ENCODE measurements around the gene KCNMB2. TPM values are rescaled to one million over a fixed set of nuclear protein-coding genes. Genes with fewer than 3 reads are reported as not detected.

KCNMB2 gene
- total RNA-seq, 1 donor: 1.1 TPM

- Histone ChIP-seq H3K4me1 (ENCODE audit: insufficient read depth, low read length) (no peaks in the 10 kb centered on the region), H3K4me3 (ENCODE audit: insufficient read depth, low read length) (no peak overlapping the region), H3K27ac (ENCODE audit: low read depth, low read length) (no peak overlapping the region), H4K20me1 (ENCODE audit: insufficient read depth, low read length) (no peaks in the 10 kb centered on the region), H3K36me3 (ENCODE audit: insufficient read depth, low read length) (no peaks in the 10 kb centered on the region), H3K9me3 (ENCODE audit: low read depth, low read length) (no peaks in the 10 kb centered on the region), H2AFZ (ENCODE audit: low read length) (no peak overlapping the region), H3K4me2 (ENCODE audit: insufficient read depth, low read length) (no peak overlapping the region), H3K79me2 (ENCODE audit: insufficient read depth, low read length) (no peaks in the 10 kb centered on the region), H3K27me3 (ENCODE audit: insufficient read depth, low read length) (no peaks in the 10 kb centered on the region)
- DNase-seq (ENCODE audit: insufficient read length, low spot score, missing footprints): no peak
- TF ChIP-seq, protein P1, sequence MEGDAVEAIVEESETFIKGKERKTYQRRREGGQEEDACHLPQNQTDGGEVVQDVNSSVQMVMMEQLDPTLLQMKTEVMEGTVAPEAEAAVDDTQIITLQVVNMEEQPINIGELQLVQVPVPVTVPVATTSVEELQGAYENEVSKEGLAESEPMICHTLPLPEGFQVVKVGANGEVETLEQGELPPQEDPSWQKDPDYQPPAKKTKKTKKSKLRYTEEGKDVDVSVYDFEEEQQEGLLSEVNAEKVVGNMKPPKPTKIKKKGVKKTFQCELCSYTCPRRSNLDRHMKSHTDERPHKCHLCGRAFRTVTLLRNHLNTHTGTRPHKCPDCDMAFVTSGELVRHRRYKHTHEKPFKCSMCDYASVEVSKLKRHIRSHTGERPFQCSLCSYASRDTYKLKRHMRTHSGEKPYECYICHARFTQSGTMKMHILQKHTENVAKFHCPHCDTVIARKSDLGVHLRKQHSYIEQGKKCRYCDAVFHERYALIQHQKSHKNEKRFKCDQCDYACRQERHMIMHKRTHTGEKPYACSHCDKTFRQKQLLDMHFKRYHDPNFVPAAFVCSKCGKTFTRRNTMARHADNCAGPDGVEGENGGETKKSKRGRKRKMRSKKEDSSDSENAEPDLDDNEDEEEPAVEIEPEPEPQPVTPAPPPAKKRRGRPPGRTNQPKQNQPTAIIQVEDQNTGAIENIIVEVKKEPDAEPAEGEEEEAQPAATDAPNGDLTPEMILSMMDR (IDR thresholded peaks at IDR 0.05; ENCODE audit: extremely low read depth, low read depth, low read length): no peak
Measured at GRCh38 chr3:178835033-178835432, 298.8 kb downstream of the KCNMB2 start.

GRCh38 chr3:178837512-178837911 lies 301.3 kb downstream of the KCNMB2 start:
- TF ChIP-seq, protein P1 (IDR thresholded peaks at IDR 0.05; ENCODE audit: extremely low read depth, low read depth, low read length): no peak
- Histone ChIP-seq H3K4me3 (ENCODE audit: insufficient read depth, low read length) (no peak overlapping the region), H3K27me3 (ENCODE audit: insufficient read depth, low read length) (no peaks in the 10 kb centered on the region), H3K36me3 (ENCODE audit: insufficient read depth, low read length) (no peaks in the 10 kb centered on the region), H3K9me3 (ENCODE audit: low read depth, low read length) (no peaks in the 10 kb centered on the region), H2AFZ (ENCODE audit: low read length) (no peak overlapping the region), H3K4me1 (ENCODE audit: insufficient read depth, low read length) (peaks cover 6% of the 10 kb centered on the region), H3K4me2 (ENCODE audit: insufficient read depth, low read length) (no peak overlapping the region), H4K20me1 (ENCODE audit: insufficient read depth, low read length) (no peaks in the 10 kb centered on the region), H3K79me2 (ENCODE audit: insufficient read depth, low read length) (no peaks in the 10 kb centered on the region), H3K27ac (ENCODE audit: low read depth, low read length) (no peak overlapping the region)
- no peak for DNase-seq (ENCODE audit: insufficient read length, low spot score, missing footprints)

DNA sequence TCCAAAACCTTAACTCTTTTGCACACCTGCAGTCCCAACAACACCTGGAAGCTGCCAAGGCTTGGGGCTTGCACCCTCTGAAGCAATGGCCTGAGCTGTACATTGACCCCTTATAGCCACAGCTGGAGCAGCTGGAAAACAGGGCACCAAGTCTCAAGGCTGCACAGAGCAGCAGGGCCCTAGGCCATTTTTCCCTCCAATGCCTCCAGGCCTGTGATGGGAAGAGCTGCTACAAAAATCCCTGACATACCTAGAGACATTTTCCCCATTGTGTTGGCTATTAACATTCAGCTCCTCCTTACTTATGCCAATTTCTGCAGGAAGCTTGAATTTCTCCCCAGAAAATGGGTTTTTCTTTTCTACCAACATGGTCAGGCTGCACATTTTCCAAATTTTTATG lies 304.4 kb downstream of the KCNMB2 start:
- Histone ChIP-seq H3K27me3 (ENCODE audit: insufficient read depth, low read length) (no peaks in the 10 kb centered on the region), H3K4me3 (ENCODE audit: insufficient read depth, low read length) (no peak overlapping the region), H3K9me3 (ENCODE audit: low read depth, low read length) (no peaks in the 10 kb centered on the region), H3K27ac (ENCODE audit: low read depth, low read length) (no peak overlapping the region), H3K79me2 (ENCODE audit: insufficient read depth, low read length) (no peaks in the 10 kb centered on the region), H2AFZ (ENCODE audit: low read length) (no peak overlapping the region), H3K4me1 (ENCODE audit: insufficient read depth, low read length) (peaks cover 6% of the 10 kb centered on the region), H4K20me1 (ENCODE audit: insufficient read depth, low read length) (no peaks in the 10 kb centered on the region), H3K36me3 (ENCODE audit: insufficient read depth, low read length) (no peaks in the 10 kb centered on the region), H3K4me2 (ENCODE audit: insufficient read depth, low read length) (no peak overlapping the region)
- DNase-seq (ENCODE audit: insufficient read length, low spot score, missing footprints): no peak
- TF ChIP-seq, protein P1 (IDR thresholded peaks at IDR 0.05; ENCODE audit: extremely low read depth, low read depth, low read length): no peak

DNA sequence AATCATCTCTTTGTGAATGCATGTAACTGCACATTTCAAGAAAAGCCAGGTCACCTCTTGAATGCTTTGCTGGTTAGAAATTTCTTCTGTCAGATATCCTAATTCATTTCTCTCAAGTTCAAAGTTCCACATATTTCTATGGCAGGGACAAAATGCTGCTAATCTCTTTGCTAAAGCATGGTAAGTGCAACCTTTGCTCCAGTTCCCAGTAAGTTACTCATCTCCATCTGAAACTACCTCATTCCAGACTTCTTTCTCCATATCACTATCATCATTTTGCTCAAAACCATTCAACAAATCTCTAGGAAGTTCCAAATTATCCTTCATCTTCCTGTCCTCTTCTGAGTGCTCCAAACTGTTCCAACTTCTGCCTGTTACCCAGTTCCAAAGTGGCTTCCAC lies 304.8 kb downstream of the KCNMB2 start:
- Histone ChIP-seq H3K79me2 (ENCODE audit: insufficient read depth, low read length) (no peaks in the 10 kb centered on the region), H2AFZ (ENCODE audit: low read length) (no peak overlapping the region), H3K27me3 (ENCODE audit: insufficient read depth, low read length) (no peaks in the 10 kb centered on the region), H3K36me3 (ENCODE audit: insufficient read depth, low read length) (no peaks in the 10 kb centered on the region), H3K4me3 (ENCODE audit: insufficient read depth, low read length) (no peak overlapping the region), H3K4me1 (ENCODE audit: insufficient read depth, low read length) (peaks cover 7% of the 10 kb centered on the region), H4K20me1 (ENCODE audit: insufficient read depth, low read length) (no peaks in the 10 kb centered on the region), H3K4me2 (ENCODE audit: insufficient read depth, low read length) (no peak overlapping the region), H3K27ac (ENCODE audit: low read depth, low read length) (no peak overlapping the region), H3K9me3 (ENCODE audit: low read depth, low read length) (no peaks in the 10 kb centered on the region)
- TF ChIP-seq, protein P1 (IDR thresholded peaks at IDR 0.05; ENCODE audit: extremely low read depth, low read depth, low read length): no peak
- DNase-seq (ENCODE audit: insufficient read length, low spot score, missing footprints): no peak
